ENCODE results near the gene CDH8. TPM values are rescaled to one million over a fixed set of nuclear protein-coding genes. Genes with fewer than 3 reads are reported as not detected.

Gene CDH8
- polyA plus RNA-seq, 2 of the 4 experiments (the other 2 are of a cell fraction) = 0.23 to 0.94 TPM

GRCh38 chr16:62076886-62077285, 40.6 kb upstream of the CDH8 start:
- ChIA-PET POLR2A (no interaction called here), CTCF (no interaction called here)
- no peak for DNase-seq (ENCODE audit: low read depth in 1 of 2, low spot score in 1 of 2)
- ATAC-seq = no peak
- no peak overlapping the region for H3K4me2 ChIP-seq
- 37% methylated on average over 3 of the region's 3 CpGs for WGBS (ENCODE audit: missing lambda C conversion rate)
- H3K9me3 ChIP-seq = no peaks in the 10 kb centered on the region
- no peak for TF ChIP-seq HOXB13 (CRISPR knock-in tag; IDR thresholded peaks at IDR 0.05; ENCODE audit: low read depth)
- TF ChIP-seq RNF2 (IDR thresholded peaks at IDR 0.05; ENCODE audit: borderline replicate concordance, low read depth) = no peak
- no peak for TF ChIP-seq CBX2 (IDR thresholded peaks at IDR 0.05; ENCODE audit: borderline replicate concordance, low read depth)
- TF ChIP-seq SREBF2 (IDR thresholded peaks at IDR 0.05) = no peak
- TF ChIP-seq MYC (IDR thresholded peaks at IDR 0.05; ENCODE audit: borderline replicate concordance, low read length) = no peak
- TF ChIP-seq JUNB (IDR thresholded peaks at IDR 0.05) = no peak
- TF ChIP-seq HDAC2 (IDR thresholded peaks at IDR 0.05) = no peak
- no peak for TF ChIP-seq ZSCAN20 (CRISPR knock-in tag; IDR thresholded peaks at IDR 0.05)
- no peak for TF ChIP-seq USF2 (IDR thresholded peaks at IDR 0.05)
- no peak for TF ChIP-seq JUN (IDR thresholded peaks at IDR 0.05)
- no peak for TF ChIP-seq RFX5 (IDR thresholded peaks at IDR 0.05)
- TF ChIP-seq NFE2L2 (conservative IDR thresholded peaks at IDR 0.05; ENCODE audit: low read length) = no peak
- H3K27ac ChIP-seq = no peak overlapping the region
- no peak overlapping the region for H3K4me3 ChIP-seq
- H3K4me1 ChIP-seq = no peaks in the 10 kb centered on the region
- FAIRE-seq = no peak

GRCh38 chr16:62068747-62069146, 32.5 kb upstream of the CDH8 start:
- ATAC-seq (peak in 1 of 2 experiments; percentile 53; a peak in 2 of 6 replicates), DNase-seq (ENCODE audit: low read depth in 1 of 2, low spot score in 1 of 2) (peak in 1 of 2 experiments; percentile 24), FAIRE-seq (no peak)
- no peak overlapping the region for H3K4me3 ChIP-seq
- H3K4me1 ChIP-seq = no peaks in the 10 kb centered on the region
- POLR2A ChIA-PET = no interaction called here
- no peaks in the 10 kb centered on the region for H3K9me3 ChIP-seq
- 0 out of 5 replicates have a peak, but pooled peaks of 1 of the 2 experiments have one; percentile 4 for TF ChIP-seq RAD21 (conservative IDR thresholded peaks at IDR 0.05 in 1 of 2, IDR thresholded peaks at IDR 0.05 in 1 of 2)
- no peak for TF ChIP-seq EHF (CRISPR knock-in tag; IDR thresholded peaks at IDR 0.05)
- no peak for TF ChIP-seq ZNF302 (CRISPR knock-in tag; IDR thresholded peaks at IDR 0.05)
- no peak overlapping the region for H3K27ac ChIP-seq
- WGBS (ENCODE audit: missing lambda C conversion rate) = 6% methylated on average over 1 of the region's 1 CpG
- no peak overlapping the region for H3K4me2 ChIP-seq
- CTCF ChIA-PET = no interaction called here

GRCh38 chr16:62067981-62068380, 31.7 kb upstream of the CDH8 start:
- DNase-seq (ENCODE audit: low read depth in 1 of 2, low spot score in 1 of 2) (no peak), FAIRE-seq (no peak), ATAC-seq (no peak)
- H3K9me3 ChIP-seq = no peaks in the 10 kb centered on the region
- no peak overlapping the region for H3K4me3 ChIP-seq
- no peak overlapping the region for H3K27ac ChIP-seq
- ChIA-PET POLR2A (no interaction called here), CTCF (no interaction called here)
- H3K4me2 ChIP-seq = no peak overlapping the region
- no peaks in the 10 kb centered on the region for H3K4me1 ChIP-seq
- TF ChIP-seq ZNF302 (CRISPR knock-in tag; IDR thresholded peaks at IDR 0.05) (no peak), MAZ (IDR thresholded peaks at IDR 0.05; ENCODE audit: borderline replicate concordance, low read depth, low read length) (no peak), CBX2 (IDR thresholded peaks at IDR 0.05; ENCODE audit: borderline replicate concordance, low read depth) (no peak), ZC3H11A (IDR thresholded peaks at IDR 0.05) (no peak), RAD21 (conservative IDR thresholded peaks at IDR 0.05 in 1 of 2, IDR thresholded peaks at IDR 0.05 in 1 of 2) (no peak), RNF2 (IDR thresholded peaks at IDR 0.05; ENCODE audit: borderline replicate concordance, low read depth) (no peak), HOXB5 (CRISPR knock-in tag; IDR thresholded peaks at IDR 0.05) (no peak), NPAS2 (CRISPR knock-in tag; IDR thresholded peaks at IDR 0.05; ENCODE audit: borderline replicate concordance) (no peak)
- TF ChIP-seq, protein P1, sequence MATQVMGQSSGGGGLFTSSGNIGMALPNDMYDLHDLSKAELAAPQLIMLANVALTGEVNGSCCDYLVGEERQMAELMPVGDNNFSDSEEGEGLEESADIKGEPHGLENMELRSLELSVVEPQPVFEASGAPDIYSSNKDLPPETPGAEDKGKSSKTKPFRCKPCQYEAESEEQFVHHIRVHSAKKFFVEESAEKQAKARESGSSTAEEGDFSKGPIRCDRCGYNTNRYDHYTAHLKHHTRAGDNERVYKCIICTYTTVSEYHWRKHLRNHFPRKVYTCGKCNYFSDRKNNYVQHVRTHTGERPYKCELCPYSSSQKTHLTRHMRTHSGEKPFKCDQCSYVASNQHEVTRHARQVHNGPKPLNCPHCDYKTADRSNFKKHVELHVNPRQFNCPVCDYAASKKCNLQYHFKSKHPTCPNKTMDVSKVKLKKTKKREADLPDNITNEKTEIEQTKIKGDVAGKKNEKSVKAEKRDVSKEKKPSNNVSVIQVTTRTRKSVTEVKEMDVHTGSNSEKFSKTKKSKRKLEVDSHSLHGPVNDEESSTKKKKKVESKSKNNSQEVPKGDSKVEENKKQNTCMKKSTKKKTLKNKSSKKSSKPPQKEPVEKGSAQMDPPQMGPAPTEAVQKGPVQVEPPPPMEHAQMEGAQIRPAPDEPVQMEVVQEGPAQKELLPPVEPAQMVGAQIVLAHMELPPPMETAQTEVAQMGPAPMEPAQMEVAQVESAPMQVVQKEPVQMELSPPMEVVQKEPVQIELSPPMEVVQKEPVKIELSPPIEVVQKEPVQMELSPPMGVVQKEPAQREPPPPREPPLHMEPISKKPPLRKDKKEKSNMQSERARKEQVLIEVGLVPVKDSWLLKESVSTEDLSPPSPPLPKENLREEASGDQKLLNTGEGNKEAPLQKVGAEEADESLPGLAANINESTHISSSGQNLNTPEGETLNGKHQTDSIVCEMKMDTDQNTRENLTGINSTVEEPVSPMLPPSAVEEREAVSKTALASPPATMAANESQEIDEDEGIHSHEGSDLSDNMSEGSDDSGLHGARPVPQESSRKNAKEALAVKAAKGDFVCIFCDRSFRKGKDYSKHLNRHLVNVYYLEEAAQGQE (IDR thresholded peaks at IDR 0.05) = no peak
- 0% methylated on average over 1 of the region's 1 CpG for WGBS (ENCODE audit: missing lambda C conversion rate)
